Suppressor macrophage (primary cell): ENCODE data around the gene QSER1.
"Not testable (repeated sequence)": the region's sequence is repeated elsewhere in the genome, so short reads cannot be mapped to it uniquely, and the experiment has no call there.

Experiments used
- DNase-seq, 4 experiments: peaks; one replicate each; pipeline ENCODE4 v3.0.0-alpha.2; 2020 to 2022

Gene QSER1

GRCh38 chr11:32935462-32936029 lies 42.9 kb downstream of the QSER1 start:
- peak in 3 of 4 experiments; percentile 6 to 53 (median 22) for DNase-seq

GRCh38 chr11:32936178-32936577 lies 43.6 kb downstream of the QSER1 start:
- not testable (repeated sequence) for DNase-seq

DNA sequence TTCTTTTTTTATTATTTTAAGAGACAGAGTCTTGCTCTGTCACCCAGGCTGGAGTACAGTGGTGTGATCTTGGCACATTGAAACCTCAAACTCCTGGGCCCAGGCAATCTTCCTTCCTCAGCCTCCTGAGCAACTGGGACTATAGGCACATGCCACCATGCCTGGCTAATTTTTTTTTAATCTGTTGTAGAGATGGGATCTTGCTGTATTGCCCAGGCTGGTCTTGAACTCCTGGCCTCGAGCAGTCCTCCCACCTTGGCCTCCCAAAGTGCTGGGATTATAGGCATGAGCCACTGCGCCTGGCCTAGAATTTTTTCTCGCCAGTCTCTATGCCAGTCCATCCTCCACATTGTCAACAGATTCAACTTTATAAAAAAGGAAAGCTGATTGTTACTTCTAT lies 44.7 kb downstream of the QSER1 start:
- not testable (repeated sequence) for DNase-seq

GRCh38 chr11:32939046-32939445 lies 46.4 kb downstream of the QSER1 start:
- no peak for DNase-seq

DNA sequence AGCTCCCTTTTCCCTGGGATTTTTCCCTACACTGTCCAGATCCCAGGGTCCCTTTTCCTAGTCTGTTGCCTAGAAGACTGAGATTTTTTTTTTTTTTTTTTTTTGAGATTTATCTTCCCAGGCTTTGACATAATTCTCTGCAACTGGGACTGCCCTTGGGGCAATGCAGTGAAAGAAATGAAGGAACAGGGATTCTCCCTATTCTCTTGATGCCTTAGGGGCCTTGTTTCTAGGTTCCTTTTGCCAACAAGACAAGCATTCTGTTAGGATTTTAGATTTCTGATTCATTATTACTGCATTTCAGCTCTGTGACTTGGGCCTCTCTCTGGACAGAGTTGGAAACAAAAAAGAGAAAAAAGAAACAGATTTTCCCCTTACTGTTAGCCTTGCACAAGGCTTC lies 47.3 kb downstream of the QSER1 start:
- DNase-seq, result no peak

GRCh38 chr11:32940865-32941264 lies 48.3 kb downstream of the QSER1 start:
- no peak for DNase-seq

DNA sequence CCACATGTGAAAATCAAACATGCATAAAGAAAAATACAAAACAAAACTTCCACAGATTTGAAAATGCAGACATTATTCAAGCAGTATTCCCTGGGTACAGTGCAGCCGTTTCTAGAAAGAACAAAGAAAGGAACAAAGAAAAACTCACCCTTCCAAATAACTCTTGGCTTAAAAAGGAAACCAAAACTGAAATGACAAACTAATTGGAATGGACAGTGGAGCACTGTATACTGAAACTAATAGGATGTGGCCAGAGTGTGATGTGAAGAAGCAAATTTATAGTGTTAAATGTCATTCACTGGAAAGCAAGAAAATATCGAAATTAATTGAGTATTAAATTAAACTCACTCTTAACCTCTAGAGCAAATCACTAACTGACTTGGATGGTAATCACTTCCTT lies 55.4 kb downstream of the QSER1 start:
- DNase-seq, result no peak

- DNase-seq, result no peak
Observed at GRCh38 chr11:32949739-32950138, 57.1 kb downstream of the QSER1 start.

DNA sequence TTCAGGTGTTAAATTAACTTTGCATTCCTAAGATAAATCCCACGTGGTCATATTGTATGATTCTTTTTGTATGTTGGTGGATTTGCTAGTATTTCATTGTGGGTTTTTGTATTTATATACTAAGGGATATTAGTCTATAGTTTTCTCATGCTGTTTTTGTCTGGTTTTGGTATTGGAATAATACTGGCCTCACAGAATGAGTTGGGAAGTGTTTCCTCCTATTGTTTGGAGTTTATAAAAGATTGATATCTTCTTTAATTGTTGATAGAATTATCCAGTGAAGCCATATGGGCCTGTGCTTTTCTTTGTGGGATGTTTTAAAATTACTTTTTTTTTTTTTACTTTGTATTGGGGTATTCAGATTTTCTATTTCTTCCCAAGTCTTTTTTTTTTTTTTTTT lies 59.8 kb downstream of the QSER1 start:
- no peak for DNase-seq

GRCh38 chr11:32953700-32954099 lies 61.1 kb downstream of the QSER1 start:
- no peak for DNase-seq

- DNase-seq, result peak; percentile 5 to 82 (median 48)
Observed at GRCh38 chr11:32960553-32961164, 68.0 kb downstream of the QSER1 start.

DNA sequence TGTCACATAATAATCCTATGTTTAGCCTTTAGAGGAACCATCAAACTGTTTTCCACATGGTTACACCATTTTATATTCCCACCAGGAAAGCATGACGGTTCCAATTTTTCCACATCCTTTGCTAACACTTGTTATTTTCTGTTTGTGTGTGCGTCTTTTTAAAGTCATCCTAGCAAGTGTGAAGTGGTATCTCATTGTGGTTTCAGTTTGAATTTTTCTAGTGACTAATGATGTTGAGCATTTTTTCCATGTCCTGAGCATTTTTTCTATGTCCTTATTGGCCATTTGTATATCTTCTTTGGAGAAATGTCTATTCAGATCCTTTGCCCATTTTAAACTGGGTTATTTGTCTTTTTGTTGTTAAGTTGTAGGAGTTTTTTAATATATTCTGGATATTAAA lies 69.4 kb downstream of the QSER1 start:
- no peak for DNase-seq

DNA sequence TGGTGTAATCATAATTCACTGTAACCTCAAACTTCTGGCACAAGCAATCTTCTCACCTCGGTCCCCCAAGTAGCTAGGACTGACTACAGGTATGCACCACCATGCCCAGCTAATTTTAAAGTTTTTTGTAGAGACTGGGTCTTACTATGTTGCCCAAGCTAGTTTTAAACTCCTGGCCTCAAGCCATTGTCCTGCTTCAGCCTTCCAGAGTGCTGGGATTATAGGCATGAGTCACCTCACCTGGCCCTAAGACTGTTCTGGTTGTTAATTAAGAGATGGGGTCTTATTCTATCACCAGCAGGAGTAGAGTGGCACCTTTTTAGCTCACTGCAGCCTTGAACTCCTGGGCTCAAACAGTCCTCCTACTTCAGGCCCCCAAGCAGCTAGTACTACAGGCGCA lies 71.1 kb downstream of the QSER1 start:
- no peak for DNase-seq

- no peak for DNase-seq
Observed at GRCh38 chr11:32968541-32968940, 75.9 kb downstream of the QSER1 start.

GRCh38 chr11:32972233-32972632 lies 79.6 kb downstream of the QSER1 start:
- not testable (repeated sequence) for DNase-seq

DNA sequence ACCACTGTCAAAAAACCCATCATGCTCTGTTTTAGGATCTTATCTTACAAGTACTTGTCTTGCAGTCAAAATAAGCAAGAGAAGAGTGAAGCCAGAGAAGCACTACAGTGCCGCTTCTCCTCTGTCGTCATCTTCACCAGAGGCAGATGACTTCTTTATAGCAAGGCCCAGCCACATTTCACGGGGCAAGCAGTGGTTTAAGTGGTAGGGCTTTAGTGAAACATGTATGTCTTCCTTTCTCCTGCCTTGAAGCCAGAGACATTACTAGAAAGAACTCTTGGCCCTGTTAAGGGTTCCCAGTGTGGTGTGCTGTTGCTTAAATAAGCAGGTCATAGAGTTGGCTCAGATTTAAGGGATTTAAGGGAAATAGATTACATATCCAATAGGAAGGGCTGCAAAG lies 80.2 kb downstream of the QSER1 start:
- DNase-seq, result no peak

GRCh38 chr11:32982626-32983025 lies 90.0 kb downstream of the QSER1 start:
- no peak for DNase-seq

DNA sequence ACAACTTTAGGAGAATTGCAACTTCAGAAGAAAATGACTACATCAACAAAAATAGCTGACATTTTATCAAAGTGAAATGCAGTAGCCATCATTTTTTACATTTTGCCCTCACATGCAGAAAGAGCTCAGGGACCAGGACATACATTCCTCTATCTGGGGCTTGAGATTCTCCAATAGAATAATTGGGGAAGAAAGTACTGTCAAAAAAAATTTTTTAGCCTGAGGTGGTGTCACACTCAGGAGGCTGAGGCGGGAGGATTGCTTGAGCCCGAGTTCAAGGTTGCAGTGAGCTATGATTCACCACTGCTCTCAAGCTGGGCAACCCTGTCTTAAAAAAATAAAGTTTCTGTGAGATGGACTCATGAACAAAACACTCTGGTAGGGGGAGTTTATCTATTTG lies 90.9 kb downstream of the QSER1 start:
- DNase-seq, result no peak

DNA sequence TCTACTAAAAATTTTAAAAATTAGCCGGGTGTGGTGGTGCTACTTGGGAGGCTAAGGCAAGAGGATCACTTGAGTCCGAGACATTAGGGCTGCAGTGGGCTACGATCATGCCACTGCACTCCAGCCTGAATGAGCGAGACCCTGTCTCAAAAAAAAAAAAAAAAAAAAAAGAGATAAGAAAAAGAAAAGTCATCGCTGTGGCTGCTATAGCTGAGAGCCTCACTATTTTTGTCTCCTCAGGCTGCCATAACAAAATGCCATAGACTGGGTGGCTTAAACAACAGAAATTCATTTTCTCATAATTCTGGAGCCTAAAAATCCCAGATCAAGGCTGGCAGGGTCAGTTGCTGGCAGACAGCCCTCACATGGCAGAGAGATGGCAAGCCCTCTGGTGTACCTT lies 93.0 kb downstream of the QSER1 start:
- no peak for DNase-seq

GRCh38 chr11:32987851-32988250 lies 95.2 kb downstream of the QSER1 start:
- DNase-seq, result no peak

DNA sequence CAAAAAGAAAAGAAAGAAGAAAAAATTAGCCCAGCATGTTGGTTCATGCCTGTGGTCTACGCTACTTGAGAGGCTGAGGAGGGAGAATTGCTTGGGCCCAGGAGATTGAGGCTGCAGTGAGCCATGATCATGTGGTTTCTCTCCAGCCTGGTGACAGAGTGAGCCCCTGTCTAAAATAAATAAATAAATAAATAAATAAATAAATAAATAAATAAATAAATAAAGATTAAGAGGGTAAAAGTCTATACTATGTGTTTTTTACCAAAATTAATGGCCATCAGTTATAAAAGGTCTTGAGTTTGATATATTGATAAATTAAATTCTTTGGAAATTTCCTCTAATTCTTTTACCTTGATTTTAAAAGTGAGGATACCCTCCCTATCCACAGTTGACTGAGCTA lies 97.9 kb downstream of the QSER1 start:
- DNase-seq, result no peak

- no peak for DNase-seq
Observed at GRCh38 chr11:32991427-32991826, 98.8 kb downstream of the QSER1 start.

DNA sequence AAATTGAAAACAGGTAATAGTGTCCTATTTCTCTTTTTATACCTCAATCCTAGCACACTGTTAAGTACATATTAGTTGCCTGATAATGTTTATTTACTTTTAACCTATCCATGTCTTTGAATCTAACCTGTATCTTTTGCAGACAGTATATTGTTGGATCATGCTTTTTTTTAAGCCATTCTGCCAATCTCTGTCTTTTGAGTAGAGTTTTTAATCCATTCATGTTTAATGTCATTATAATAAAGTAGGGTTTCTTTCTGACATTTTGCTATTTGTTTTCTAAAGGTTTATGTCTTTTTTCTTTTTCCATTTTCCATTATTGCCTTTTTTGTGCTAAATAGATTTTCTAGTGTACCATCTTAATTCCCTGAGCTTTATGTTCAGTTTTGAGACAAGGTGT lies 99.3 kb downstream of the QSER1 start:
- no peak for DNase-seq

DNA sequence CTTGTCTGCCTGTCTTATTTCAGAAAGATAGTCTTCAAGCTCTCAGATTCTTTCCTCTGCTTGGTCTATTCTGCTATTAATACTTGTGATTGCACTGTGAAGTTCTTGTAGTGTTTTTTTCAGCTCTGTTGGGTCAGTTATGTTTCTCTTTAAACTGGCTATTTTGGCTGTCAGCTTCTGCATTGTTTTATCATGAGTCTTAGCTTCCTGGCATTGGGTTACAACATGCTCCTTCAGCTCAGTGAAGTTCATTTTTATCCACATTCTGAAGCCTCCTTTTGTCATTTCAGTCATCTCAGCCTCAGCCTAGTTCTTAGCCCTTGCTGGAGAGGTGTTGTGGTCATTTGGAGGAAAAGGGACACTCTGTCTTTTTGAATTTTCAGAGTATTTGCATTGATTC lies 107.6 kb downstream of the QSER1 start:
- DNase-seq, result no peak

DNA sequence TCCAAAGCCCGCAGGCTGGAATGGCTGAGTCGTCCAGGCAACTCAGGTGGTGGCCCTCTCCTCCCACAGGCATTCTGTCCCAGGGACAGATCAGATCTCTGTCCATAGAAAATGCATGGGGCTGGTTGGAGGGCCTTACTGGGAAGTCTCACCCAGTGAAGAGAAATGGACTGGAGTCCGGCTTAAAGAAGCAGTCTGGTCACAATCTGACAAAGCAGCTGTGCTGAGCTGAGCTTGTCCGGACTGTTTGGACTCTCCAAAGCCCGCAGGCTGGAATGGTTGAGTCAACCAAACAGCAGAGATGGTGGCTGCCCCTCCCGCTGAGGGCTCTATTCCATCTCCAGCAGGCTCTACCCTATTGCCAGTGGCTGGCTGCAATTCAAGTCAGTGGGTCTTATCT lies 108.7 kb downstream of the QSER1 start:
- no peak for DNase-seq
